Ecto neural progenitor cell (in vitro differentiated cells): Measurements from ENCODE around the gene LPCAT4.
"Not testable (repeated sequence)": the region's sequence is repeated elsewhere in the genome, so short reads cannot be mapped to it uniquely, and the experiment has no call there.

Source experiments
- DNase-seq: peaks from one replicate; pipeline ENCODE4 v3.0.0-alpha.2; 2018; ENCODE audit warnings: low spot score

The LPCAT4 gene

GRCh38 chr15:34367101-34368081 is at the start of gene LPCAT4:
Gene LPCAT4, minus strand, starts transcription at chr15:34367196. Its CDS starts 96 bp downstream, at chr15:34367100.
- peak; percentile 90 for DNase-seq

- DNase-seq = not testable (repeated sequence)
Measured at GRCh38 chr15:34409511-34409910, 42.5 kb upstream of the LPCAT4 start.

- DNase-seq = not testable (repeated sequence)
Measured at GRCh38 chr15:34408973-34409372, 42.0 kb upstream of the LPCAT4 start.

DNA sequence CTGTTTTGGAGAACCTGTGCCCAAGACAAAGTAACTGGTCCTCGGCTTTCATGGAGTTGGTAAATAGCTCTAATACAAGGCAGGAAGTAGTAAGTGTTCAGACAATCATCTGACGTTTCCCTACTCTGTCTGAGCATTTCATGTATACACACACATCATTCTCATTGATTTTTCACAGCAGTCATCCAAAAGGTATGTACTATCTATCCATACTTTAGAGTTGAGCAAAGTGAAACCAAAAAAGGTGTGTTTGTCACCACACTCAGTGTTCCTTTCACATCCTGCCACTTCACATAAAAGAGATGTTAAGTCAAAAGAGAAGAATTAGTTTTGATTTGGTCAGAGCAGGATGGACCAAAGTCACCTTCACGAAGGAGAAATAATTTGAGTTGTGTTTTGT is 36.9 kb upstream of the LPCAT4 start:
- DNase-seq = not testable (repeated sequence)

- DNase-seq = not testable (repeated sequence)
Measured at GRCh38 chr15:34403160-34403598, 36.2 kb upstream of the LPCAT4 start.

GRCh38 chr15:34397637-34398259 is 30.8 kb upstream of the LPCAT4 start:
- not testable (repeated sequence) for DNase-seq

DNA sequence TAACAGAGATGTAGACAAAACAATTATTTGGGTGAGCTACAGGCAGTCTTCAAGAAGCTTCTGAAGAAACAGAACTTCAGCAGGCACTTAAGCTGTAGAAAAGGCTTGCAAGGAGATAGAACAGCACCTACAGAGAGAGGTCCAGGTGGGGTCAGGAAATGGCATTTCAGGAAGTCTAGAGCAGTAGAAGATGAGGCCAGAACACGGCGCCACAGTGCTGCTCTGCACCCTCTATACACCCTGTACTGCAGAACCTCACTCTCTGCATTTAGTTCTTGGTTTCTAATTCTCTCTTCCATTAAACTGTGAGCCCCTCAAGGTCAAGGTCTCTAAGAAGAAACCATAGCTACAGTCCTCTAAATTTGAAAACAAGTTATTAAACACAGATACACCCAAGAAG is 26.0 kb upstream of the LPCAT4 start:
- DNase-seq = not testable (repeated sequence)

GRCh38 chr15:34389594-34390086 is 22.6 kb upstream of the LPCAT4 start:
- not testable (repeated sequence) for DNase-seq

DNA sequence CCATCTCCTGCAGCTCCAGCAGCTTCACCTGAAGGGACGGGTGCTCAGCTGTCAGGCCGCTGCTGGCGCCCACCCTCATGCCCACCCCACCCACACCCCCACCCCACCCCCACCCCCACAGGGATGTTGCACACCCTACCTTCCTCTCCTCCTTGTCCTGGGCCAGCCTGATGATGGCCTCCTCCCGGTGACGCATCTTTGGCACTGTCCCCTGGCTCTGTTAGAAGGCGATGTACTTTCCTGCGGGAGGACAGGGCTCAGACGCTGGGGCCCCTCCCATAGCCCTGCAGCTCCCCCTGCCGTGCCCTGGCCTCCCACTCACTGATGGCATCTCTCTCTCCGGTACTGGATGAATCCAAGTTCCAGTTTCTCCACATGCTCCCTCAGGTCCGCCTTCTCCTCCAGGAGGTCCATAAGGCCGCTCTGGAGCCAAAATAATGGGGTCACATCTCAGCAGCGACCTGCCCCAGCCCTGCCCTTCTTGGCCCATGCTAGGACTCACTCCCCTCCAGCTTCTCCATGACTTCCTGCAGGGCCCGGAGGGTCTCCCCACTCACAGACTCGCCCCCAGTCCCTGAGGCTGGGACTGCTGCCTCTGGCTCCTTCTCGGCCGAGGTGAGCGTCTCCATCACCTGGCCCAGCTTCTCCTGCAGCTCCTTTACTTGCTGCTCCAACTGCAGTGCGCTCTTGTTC is 15.0 kb upstream of the LPCAT4 start:
- DNase-seq = not testable (repeated sequence)

- not testable (repeated sequence) for DNase-seq
Measured at GRCh38 chr15:34380491-34380890, 13.5 kb upstream of the LPCAT4 start.

DNA sequence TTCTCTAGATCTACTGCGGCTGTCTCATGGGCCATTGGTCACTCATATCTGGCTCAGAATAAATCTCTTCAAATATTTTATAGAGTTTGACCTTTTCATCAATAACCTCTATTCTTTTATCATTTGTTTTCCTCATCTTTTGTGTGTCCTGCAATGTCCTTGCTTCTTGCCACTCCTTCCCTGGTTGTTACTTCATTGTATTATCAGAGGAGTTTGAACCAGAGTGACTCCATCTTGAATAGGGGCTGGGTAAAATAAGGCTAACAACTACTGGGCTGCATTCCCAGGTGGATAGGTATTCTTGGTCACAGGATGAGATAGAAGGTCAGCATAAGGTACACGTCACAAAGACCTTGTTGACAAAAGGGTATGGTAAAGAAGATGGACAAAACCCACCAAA is 9.9 kb upstream of the LPCAT4 start:
- no peak for DNase-seq

DNA sequence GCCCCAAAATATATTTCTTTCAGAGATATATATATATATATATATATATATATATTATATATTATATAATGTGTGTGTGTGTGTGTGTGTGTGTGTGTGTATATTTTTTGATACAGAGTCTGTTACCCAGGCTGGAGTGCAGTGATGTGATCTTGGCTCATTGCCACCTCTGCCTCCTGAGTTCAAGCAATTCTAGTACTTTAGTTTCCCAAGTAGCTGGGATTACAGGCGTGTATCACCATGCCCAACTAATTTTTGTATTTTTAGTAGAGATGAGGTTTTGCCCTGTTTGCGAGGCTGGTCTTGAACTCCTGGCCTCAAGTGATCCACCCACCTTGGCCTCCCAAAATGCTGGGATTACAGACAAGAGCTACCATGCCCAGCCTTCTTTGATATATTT is 8.5 kb upstream of the LPCAT4 start:
- not testable (repeated sequence) for DNase-seq

GRCh38 chr15:34374816-34375215 is 7.8 kb upstream of the LPCAT4 start:
- DNase-seq = no peak

DNA sequence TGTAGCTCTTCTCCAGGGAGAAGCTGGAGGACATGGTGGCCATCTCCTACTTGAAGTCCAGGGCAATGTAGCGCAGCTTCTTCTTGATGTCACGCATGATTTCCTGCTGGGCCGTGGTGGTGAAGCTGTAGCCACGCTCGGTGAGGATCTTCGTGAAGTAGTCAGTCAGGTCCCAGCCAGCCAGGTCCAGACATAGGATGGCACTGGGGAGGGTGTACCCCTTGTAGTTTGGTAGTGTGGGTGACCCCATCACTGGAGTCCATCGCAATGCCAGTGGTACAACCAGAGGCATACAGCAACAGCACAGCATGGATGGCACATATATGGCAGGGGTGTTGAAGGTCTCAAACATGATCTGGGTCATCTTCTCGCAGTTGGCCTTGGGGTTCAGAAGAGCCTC is 7.0 kb upstream of the LPCAT4 start:
- no peak for DNase-seq

GRCh38 chr15:34370643-34371042 is 3.6 kb upstream of the LPCAT4 start:
- DNase-seq = no peak

DNA sequence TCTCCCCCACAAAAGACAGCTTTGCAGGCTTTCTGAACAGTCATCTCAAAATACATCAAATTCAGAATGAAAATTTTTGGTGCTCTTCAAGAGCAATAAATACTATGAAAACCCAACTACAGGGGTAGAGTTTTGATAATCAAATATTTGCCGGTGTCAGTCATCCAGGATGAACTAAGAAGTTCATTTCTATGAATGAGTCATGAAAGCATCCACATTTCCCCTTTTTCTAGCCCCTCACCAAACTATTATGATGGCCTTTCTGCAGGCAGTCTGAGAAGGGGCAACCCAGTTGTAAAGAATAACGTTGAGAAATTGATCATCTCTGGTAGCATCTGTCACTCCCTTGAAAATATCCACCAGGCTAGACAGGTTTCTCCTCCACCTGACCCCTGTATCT is 3.1 kb upstream of the LPCAT4 start:
- DNase-seq = no peak

- peak; percentile 81 for DNase-seq
Measured at GRCh38 chr15:34366271-34367065, 528 bp downstream of the LPCAT4 start.

DNA sequence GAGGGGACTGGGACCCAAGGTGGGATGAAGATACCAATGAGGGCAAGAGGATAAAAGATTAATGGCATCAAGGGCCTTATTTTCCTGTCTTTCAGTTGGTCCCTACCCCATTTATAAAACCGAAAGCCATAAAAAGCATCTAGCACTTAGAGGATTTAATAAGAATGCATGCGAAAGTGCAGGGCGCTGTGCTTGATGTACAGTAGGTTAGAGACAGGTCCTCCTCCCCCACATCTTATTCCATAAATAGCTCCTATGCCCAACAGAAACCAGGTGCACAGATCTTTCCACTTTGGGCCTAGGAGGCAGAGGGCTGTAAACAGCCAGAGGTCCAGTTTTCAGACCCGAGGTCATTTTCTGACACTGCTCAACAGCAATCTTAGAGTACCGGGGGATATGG is 1.2 kb downstream of the LPCAT4 start:
- DNase-seq = no peak

DNA sequence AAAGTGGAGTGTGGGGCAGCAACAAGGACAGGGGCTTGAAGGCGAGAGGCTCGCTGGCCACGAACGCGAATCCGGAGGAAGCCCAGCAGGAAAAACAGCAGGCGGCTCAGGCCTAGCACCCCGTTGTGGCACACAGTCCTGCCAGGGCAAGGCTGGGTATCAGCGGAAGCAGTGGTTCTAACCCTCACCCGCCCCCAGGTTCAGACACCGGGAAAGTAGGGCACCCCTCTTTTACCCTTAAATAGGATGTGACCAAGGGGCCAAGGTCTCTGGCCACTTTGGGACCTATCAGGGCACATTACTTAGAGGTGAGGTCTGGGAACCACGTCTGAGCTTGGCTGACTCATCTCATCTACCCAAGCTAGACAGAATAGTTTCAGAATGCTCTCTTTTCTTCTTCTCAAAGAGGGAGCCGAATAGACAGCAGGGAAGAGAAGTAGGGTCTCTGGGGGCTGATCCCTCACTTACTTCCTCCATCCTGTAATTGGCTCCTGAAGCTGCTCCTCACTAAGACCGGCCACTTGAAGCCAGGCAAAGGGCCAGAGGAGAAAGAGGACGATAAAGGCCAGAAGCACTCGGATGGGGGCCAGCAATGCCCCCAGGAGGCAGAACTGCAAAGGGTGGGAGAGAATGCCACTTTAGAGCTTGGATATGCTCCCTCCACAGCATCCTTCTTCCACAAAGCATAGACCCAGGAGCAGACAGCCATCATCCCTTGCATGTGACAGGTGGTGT is 1.7 kb downstream of the LPCAT4 start:
- DNase-seq = no peak

GRCh38 chr15:34364041-34364440 is 3.0 kb downstream of the LPCAT4 start:
- DNase-seq = no peak
